Psoas muscle (tissue), 8 donors: ENCODE results near the gene PSMB10. TPM values are rescaled to one million over a fixed set of nuclear protein-coding genes. Genes with fewer than 3 reads are reported as not detected.
"Not testable (repeated sequence)": the region's sequence is repeated elsewhere in the genome, so short reads cannot be mapped to it uniquely, and the experiment has no call there.

Experiments
- ATAC-seq, 4 donors: fragments of 200-7000 bp; cut with Tn5 transposase; one replicate each; pipeline ENCODE4 v1.9.1; 2020; ENCODE audit warnings: moderate library complexity in 3 of 4, mild to moderate bottlenecking in 2 of 4
- DNase-seq, 2 donors: peaks; one replicate each; pipeline ENCODE4 v3.0.0-alpha.2; 2020
- H3K27ac ChIP-seq: fragments of 200-600 bp; one replicate; pipeline ENCODE4 v1.8.0; 2022
- H3K27me3 ChIP-seq, 3 donors: fragments of 200-600 bp in 1 of 3; one replicate each; pipeline versions ENCODE4 v1.6.1 to v1.8.0; 2013 to 2022; ENCODE audit warnings: low read length in 2 of 3, mild to moderate bottlenecking in 2 of 3, moderate library complexity in 1 of 3; ENCODE audit not compliant: insufficient read depth in 3 of 3
- H3K36me3 ChIP-seq, 2 donors: fragments of 200-600 bp in 1 of 2; one replicate each; pipeline versions ENCODE4 v1.6.1 to v1.8.0; 2013 to 2022; ENCODE audit warnings: low read depth in 1 of 2, mild to moderate bottlenecking in 1 of 2, moderate library complexity in 1 of 2; ENCODE audit not compliant: insufficient read depth in 1 of 2
- H3K4me1 ChIP-seq: fragments of 200-600 bp; one replicate; pipeline ENCODE4 v1.8.0; 2022
- H3K4me3 ChIP-seq: fragments of 200-600 bp; one replicate; pipeline ENCODE4 v1.8.0; 2022; ENCODE audit warnings: mild to moderate bottlenecking
- H3K9me3 ChIP-seq: fragments of 200-600 bp; one replicate; pipeline ENCODE4 v1.8.0; 2022
- CTCF ChIP-seq: fragments of 200-600 bp; IDR thresholded peaks from one replicate; pipeline ENCODE4 v1.8.0; 2022; ENCODE audit warnings: antibody characterized with exemption
- WGBS, 3 donors: extraction: QIAGEN DNeasy Blood & Tissue Kit; methylation state at CpG; one replicate each; pipeline versions ENCODE4 v1.1.6 to v1.1.7; 2013; 5-methylcytosine and 5-hydroxymethylcytosine counted together
- intact Hi-C, 2 donors: fragments of 100-400 bp; cut with DNase I; formaldehyde crosslinking; loops; one replicate each; pipeline versions ENCODE4 v1.11.0 to v1.14.2; 2022
- polyA plus RNA-seq, 3 donors: library from polyadenylated mRNA; stranded (reverse); fragments of 200-250 nt; gene quantifications; one replicate each; pipeline ENCODE4 v1.2.3, GENCODE V29; 2013
- total RNA-seq, 4 donors: library from RNA; stranded (reverse); fragmentation: NEBNext Ultra II Directional in 2 of 4; extraction: Animal tissue kit (Norgen Biotek cat#: 25700) in 2 of 4; gene quantifications; one replicate each; pipeline versions ENCODE4 v1.2.1 to v1.2.4, GENCODE V29; 2021 to 2023
- donor health status: healthy with polysubstance abuse.
- donor health status: DM: no; HTN: no; CAD: no; lungs with moderate emphysema.
- donor health status: Bipolar disorder and iron deficiency.
- donor health status: healthy.
- donor health status: DM: yes; HTN: yes; CAD: no.
- donor health status: DM: no; HTN: no; CAD: no.
- donor health status: DM: no; HTN: no; CAD: no.
- donor health status: DM: yes; HTN: yes; CAD: no.

The PSMB10 gene
- total and polyA plus RNA-seq, 7 donors, result 27.6 to 98.6 (median 34.7) TPM

GRCh38 chr16:67977005-67977404 lies 40.4 kb upstream of the PSMB10 start:
- no peak overlapping the region for H3K4me3 ChIP-seq
- DNase-seq (no peak), ATAC-seq (peak in 2 of 4 donors; percentile 26 to 62)
- WGBS, 3 donors, result 52 to 58% (median 54%) methylated on average over 5 of the region's 5 CpGs
- H3K9me3 ChIP-seq, result no peaks in the 10 kb centered on the region
- no peak for TF ChIP-seq CTCF
- H3K4me1 ChIP-seq, result no peaks in the 10 kb centered on the region
- intact Hi-C loops, result no loop called here
- H3K36me3 ChIP-seq, result no peaks in the 10 kb centered on the region
- H3K27me3 ChIP-seq, result no peaks in the 10 kb centered on the region
- H3K27ac ChIP-seq, result no peak overlapping the region

GRCh38 chr16:67976205-67976604 lies 39.6 kb upstream of the PSMB10 start:
- ATAC-seq (no peak), DNase-seq (no peak)
- Histone ChIP-seq H3K36me3 (no peaks in the 10 kb centered on the region), H3K9me3 (no peaks in the 10 kb centered on the region), H3K27ac (no peak overlapping the region), H3K27me3 (no peaks in the 10 kb centered on the region), H3K4me3 (no peak overlapping the region), H3K4me1 (no peaks in the 10 kb centered on the region)
- TF ChIP-seq CTCF, result no peak
- WGBS, 3 donors, result 69 to 75% (median 69%) methylated on average over 2 of the region's 2 CpGs
- intact Hi-C loops, result no loop called here

- Histone ChIP-seq H3K9me3 (no peaks in the 10 kb centered on the region), H3K4me3 (no peak overlapping the region), H3K4me1 (no peaks in the 10 kb centered on the region), H3K27me3 (no peaks in the 10 kb centered on the region), H3K36me3 (no peaks in the 10 kb centered on the region), H3K27ac (no peak overlapping the region)
- intact Hi-C loops, result no loop called here
- ATAC-seq (no peak), DNase-seq (no peak)
- no peak for TF ChIP-seq CTCF
- WGBS, 3 donors, result 72 to 85% (median 73%) methylated on average over 14 of the region's 14 CpGs
These were observed 38.9 kb upstream of the PSMB10 start for GRCh38 chr16:67975321-67976105.

GRCh38 chr16:67972285-67972684 lies 35.6 kb upstream of the PSMB10 start:
- H3K4me3 ChIP-seq, DNase-seq, H3K9me3 ChIP-seq, H3K27me3 ChIP-seq, H3K27ac ChIP-seq, H3K4me1 ChIP-seq, ATAC-seq, intact Hi-C loops, H3K36me3 ChIP-seq: not testable (repeated sequence)
- WGBS, 3 donors, result 89 to 92% (median 89%) methylated on average over 7 of the region's 7 CpGs

- no peak for DNase-seq
- peaks cover 14% of the 10 kb centered on the region for H3K4me1 ChIP-seq
- H3K9me3 ChIP-seq, result no peaks in the 10 kb centered on the region
- no peak overlapping the region for H3K27ac ChIP-seq
- no peaks in the 10 kb centered on the region for H3K36me3 ChIP-seq
- TF ChIP-seq CTCF, result no peak
- intact Hi-C loops, result no loop called here
- H3K27me3 ChIP-seq, result no peaks in the 10 kb centered on the region
- 70 to 92% (median 75%) methylated on average over 9 of the region's 9 CpGs for WGBS, 3 donors
- no peak overlapping the region for H3K4me3 ChIP-seq
- ATAC-seq, result no peak
These were observed 34.5 kb upstream of the PSMB10 start for GRCh38 chr16:67971111-67971510.
